Testis (tissue), 2 donors: Measurements from ENCODE around the gene GRHPR.

Experiments
- CTCF ChIP-seq, 3 experiments: fragments of 450-650 bp in 2 of 3; fragments of 200-600 bp in 1 of 3; sonication (generic) in 1 of 3; IDR thresholded peaks; one replicate each; pipeline ENCODE4 v1.5.1; 2016 to 2019; ENCODE audit warnings: antibody characterized with exemption in 3 of 3, mild to moderate bottlenecking in 2 of 3, moderate library complexity in 1 of 3
- POLR2A ChIP-seq: fragments of 450-650 bp; IDR thresholded peaks from one replicate; pipeline ENCODE4 v1.6.1; 2017; ENCODE audit warnings: antibody characterized with exemption, mild to moderate bottlenecking, moderate library complexity

- peak; percentile 78 to 90 (median 83) for TF ChIP-seq CTCF (IDR thresholded peaks at IDR 0.05)
- TF ChIP-seq POLR2A = no peak
Measured at GRCh38 chr9:37415011-37415719, 7.3 kb upstream of the GRHPR start.
